Measurements from ENCODE around the gene MBP.
"Not testable (repeated sequence)": the region's sequence is repeated elsewhere in the genome, so short reads cannot be mapped to it uniquely, and the experiment has no call there.

The MBP gene

DNA sequence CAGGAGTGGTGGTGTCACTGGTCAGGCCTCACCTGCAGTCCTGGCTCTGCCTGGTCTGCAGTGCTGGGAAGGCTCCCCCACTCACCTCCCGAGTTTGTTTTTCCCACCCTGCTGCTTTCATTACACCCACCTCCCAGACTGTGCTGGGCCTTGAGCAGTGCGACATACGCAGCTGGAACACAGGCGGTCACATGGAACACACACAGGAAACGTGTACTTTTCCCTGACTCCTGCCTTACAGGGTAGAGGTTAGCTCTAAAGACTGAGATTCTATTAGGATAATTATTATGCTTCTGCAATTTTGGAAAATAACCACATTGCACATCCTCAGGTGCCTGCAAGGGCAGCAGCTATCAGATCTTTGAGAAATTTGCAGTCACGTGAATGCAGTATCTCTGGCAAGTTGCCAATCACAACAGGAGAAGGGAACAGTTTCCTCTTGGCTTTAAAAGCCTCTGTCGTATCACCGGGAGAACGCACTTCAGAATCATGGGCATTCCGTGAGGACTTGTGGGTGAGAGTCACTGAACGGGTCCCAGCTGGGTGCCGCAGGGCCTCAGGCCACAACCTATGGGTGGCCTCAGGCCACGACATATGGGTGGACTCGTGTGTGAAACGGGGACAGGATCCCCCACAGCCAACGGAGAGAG, 173.8 kb downstream of the MBP start:
- DNase-seq (ENCODE audit: extremely low read depth in 1 of 2, low read depth in 1 of 2) = no peak

DNA sequence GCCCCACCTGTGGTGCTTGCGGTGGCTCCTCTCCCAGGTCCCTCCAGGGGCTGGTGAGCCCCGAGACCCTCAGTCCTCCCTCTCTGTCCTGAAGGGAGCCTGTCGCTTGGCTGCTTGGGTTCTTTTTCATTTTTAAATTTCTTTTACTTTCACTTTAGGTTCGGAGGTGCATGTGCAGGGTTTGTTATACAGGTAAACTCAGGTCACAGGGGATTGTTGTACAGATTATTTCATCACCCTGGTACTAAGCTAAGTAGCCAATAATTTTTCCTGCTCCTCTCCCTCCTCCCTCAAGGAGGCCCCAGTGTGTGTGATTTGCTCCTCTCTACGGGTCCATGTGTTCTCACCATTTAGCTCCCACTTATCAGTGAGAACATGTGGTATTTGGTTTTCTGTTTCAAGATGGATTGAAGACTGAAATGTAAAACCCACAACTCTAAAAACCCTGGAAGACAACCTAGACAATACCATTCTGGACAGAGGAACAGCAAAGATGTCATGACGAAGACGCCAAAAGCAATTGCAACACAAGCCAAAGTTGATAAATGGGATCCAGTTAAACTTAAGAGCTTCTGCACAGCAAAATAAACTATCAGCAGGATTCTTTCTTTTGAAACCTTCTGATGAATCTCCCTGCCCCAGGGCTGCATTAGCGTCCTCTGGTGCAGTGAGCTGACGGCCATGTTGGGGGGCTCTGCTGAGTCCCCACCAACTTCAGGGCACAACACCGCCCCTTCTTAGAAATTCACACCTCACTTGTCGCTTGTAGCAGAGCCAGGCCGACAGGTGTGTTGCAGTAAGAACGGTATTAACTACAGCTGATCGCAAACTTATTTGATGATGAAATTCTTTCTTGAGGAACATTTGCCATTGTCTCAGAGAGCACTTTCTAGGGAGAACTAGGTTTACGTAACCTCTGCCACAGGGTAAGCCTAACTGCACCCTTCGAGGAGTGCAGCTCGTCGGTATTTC, 174.9 kb downstream of the MBP start:
- DNase-seq (ENCODE audit: extremely low read depth in 1 of 2, low read depth in 1 of 2) = no peak

DNA sequence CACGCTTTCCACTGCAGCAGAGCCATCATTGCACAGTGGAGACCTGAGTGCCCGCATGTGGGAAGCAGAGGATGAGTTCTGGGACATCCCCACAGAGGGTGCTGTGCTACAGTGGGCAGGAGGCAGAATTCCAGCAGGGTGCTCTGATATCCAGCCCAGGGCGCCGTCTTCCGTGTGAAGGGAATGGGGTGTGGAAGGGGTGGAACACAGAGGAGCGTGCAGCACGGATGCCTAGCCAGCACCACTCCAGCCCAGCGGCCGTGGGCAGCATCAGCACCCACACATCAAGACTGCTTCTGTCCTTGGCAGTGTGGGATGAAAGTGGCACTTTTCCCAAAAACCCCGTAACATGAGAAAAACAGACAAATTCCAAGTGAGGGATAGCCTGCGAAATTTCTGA, 175.9 kb downstream of the MBP start:
- DNase-seq (ENCODE audit: extremely low read depth in 1 of 2, low read depth in 1 of 2) = no peak

DNA sequence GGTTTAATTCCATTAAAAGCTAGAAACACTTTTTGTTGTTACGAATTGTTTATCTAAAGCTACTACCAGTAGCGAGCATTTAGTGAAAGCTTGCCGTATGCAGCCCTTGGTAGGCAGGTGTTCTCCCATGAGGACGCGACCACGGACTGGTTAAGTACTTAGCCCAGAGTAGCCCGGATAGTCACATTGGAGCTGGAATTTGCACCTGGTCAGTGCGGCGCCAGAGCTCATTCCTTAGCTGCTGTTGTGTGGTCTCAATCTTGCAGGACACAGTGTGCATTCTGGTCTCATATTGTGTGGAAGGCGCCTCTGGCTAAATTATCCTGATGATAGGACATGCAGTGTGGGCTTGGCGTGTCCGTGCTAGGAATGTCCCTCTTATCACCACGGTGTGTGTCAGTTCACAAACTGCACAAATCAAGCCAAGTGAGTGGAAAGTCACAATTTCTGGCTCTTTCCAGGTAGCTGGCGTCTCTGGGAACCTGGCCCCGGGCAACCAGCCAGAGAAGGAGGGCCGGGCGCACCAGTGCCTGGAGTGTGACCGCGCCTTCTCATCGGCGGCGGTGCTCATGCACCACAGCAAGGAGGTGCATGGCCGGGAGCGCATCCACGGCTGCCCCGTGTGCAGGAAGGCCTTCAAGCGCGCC, 176.9 kb downstream of the MBP start:
- DNase-seq (ENCODE audit: extremely low read depth in 1 of 2, low read depth in 1 of 2) = no peak

DNA sequence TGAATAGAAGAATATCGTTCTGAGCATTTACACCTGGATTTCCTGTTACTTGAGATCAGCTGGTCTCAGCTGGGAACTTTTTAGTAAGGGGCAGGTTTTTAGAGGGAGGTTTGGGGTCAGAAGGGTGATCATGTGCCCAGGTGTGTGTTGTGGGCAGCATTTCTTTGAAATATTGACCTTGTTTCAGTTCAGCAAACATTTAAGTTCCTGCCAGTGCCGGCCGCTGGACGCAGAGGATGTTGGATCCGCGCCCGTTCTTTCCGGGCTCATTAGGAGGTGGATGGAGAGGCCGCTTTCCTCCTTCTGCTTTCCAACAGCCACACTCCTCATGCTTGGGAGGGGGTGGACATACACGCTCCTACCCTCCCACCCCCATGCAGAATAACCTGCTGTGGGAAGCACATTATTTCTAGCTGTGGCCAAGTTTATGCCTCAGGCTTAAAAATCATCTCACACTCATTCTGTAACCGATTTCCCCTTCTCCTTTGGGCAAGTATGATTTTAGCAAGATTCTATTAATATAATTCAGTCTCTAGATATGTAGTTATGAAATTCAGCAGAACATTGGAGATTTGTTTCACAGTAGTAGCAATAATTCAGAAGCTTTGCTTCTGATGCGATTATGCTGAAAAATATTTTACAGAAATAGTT, 178.9 kb downstream of the MBP start:
- no peak for DNase-seq (ENCODE audit: extremely low read depth in 1 of 2, low read depth in 1 of 2)

DNA sequence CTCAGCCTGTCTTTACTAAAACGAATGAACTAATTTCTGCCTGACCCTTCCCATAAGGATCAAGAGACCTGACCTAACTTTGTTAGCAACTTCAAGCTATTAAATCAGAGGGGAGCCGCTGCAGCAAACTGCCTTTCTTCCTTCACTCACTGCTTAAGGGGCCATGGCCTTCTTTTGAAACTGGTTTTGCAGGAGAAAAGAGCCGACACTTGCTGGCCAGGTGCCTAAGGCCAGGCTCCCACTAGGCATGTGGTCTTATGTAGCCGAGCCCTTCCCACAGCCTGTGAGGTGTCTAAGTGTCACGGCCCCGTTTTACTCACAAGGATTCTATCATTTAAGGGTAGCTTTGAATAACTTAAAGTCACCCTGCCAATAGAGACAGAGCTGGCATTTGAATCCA, 179.4 kb downstream of the MBP start:
- DNase-seq (ENCODE audit: extremely low read depth in 1 of 2, low read depth in 1 of 2) = no peak

DNA sequence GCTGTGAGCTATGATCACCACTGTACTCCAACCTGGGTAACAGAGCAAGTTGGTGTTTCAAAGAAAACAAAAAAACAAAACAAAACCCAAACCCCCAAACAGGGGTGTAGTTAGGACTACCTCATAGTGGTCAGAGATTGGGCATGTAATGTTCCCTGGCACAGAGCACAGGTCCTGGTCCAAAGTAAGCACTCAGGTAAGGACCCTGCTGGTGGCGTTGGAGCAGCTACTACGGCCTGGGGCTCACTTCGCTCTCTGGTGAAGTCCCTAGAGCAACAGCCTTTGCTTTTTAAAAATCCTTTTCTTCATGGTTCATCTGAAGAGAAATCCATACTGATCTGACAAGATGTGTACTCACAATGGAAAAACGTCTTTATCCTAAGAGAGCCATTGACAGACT, 179.8 kb downstream of the MBP start:
- no peak for DNase-seq (ENCODE audit: extremely low read depth in 1 of 2, low read depth in 1 of 2)

DNA sequence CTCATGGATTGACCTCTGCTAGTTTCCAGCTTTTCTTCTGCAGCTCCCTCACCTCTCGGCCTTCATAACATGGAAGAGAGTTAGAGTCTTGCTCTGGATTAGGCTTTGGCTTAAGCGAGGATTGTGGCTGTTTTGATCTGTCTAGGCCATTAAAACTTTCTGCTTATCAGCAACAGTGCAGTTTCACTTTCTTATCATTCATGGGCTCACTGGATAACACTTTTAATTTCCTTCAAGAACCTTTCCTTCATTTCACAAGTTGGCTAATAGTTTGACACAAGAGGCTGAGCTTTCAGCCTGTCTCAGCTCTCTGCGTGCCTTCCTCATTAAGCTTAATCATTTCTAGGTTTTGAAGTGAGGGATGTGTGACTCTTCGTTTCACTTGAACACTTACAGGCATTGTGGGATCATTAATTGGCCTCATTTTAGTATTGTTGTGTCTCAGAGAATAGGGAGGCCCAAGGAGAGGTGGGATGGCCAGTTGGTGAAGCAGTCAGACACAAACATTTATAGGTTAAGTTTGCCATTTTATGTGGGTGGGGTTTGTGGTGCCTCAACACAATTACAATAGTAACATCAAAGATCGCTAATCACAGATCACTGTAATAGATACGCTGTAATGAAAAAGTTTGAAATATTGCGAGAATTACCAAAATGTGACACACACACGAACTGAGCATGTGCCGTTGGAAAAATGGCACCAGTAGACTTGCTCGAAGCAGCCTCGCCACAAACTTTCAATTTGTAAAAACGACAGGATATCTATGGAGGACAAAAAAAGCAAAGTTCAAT, 180.9 kb downstream of the MBP start:
- no peak for DNase-seq (ENCODE audit: extremely low read depth in 1 of 2, low read depth in 1 of 2)

DNA sequence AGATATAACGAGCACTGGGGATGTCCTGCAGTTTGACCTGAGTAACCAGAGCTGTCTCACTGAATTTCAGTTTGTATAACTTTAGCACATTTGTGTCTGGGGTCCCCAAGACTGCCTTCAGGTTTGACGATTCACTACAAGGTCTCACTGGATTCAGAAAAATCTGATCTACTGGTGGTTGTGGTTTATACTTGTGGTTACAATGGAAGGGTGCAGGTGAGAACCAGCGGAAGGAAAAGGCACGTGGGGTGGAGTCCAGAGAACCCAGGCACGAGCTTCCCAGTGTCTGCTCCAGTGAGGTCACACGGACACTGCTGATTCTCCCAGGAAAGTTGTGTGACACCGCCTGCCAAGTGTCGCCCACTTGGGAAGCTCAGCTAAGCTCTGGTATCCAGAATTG, 184.2 kb downstream of the MBP start:
- DNase-seq (ENCODE audit: extremely low read depth in 1 of 2, low read depth in 1 of 2) = no peak

DNA sequence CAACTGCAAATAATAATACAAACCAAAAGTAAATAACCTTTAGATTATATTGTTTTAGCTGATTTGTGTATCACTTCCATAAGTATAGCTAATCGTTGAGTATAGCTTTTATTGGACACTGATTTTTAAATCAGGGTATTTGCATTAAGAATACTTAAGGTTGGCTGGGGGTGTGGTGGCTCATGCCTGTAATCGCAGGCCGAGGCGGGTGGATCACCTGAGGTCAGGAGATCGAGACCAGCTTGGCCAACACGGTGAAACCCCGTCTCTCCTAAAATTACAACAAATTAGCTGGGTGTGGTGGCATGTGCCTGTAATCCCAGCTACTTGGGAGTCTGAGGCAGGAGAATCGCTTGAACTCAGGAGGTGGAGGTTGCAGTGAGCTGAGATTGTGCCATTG, 188.2 kb downstream of the MBP start:
- DNase-seq (ENCODE audit: extremely low read depth in 1 of 2, low read depth in 1 of 2) = not testable (repeated sequence)

DNA sequence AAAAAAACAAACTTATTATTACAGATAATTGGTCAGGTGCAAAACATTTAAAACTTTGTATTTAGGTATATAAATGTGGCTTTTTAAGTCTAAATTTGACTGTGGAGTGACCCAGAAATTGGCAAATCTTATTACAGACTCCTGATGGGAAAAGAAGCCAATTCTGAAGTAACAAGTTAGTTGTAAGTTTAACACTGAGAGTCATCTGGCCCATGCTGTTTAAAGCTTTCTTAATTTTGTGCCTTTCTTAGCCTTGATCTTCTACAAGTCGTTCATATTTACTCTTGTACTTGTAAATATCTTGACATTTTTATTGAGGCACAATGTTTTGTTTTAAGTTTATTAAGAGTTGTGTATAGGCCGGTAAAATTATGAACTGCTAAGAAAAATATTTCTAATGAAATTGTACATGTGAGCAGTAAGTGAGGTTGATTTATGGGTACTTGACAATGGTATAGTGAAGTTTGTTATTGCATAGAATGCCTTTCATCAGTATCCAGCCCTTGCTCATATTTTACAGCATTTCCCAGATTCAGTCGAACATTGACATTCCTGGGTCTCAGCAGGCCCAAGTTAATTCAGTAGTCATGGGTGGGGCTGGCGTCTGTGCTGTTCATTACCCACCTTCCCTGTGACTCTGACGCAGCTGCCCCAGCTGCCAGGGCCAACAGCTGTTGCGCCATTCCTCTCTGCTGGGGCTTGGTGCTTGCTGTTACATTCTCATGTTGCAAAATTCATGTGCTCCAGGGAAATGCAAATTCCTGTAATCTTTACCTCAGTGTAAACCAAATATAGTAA, 188.8 kb downstream of the MBP start:
- DNase-seq (ENCODE audit: extremely low read depth in 1 of 2, low read depth in 1 of 2) = no peak

DNA sequence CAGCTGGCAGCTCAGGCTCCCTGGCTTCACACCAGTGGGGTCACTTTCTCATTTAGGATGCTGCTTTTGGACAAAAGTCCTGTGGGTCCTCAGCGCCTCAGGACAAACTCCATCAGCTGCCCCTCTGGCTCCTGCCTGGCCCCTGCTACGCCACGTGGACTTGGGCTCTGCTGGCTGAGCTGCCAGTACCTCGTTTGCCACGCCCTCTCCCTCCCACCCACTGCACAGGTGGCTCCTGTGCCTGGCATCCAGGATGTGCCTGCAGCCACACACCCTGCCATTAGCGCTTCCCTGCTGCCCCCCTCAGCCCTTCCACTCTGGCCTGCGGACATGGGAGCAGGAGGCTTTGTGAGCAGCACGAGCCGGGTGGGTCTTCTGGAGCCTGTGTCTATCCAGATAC, 191.3 kb downstream of the MBP start:
- DNase-seq (ENCODE audit: extremely low read depth in 1 of 2, low read depth in 1 of 2) = no peak

DNA sequence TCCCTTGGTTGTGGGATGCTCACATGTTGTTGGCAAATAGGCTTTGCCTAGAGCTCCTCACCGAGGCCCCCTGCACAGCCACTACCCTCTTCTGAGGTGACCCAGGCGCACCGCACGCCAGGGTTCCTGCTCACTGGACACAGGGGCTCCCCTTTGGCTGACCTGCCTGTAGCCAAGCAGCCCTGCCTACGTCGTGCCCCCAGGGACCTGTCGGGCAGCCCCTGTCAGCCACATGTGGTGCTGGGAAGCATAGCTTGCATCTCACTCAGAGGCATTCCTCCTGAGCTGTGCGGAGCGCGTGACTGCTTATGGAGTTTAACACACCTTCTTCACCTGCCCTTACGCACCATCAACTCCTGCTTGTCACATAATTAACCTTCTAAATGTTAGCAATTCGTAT, 194.0 kb downstream of the MBP start:
- DNase-seq (ENCODE audit: extremely low read depth in 1 of 2, low read depth in 1 of 2) = no peak

DNA sequence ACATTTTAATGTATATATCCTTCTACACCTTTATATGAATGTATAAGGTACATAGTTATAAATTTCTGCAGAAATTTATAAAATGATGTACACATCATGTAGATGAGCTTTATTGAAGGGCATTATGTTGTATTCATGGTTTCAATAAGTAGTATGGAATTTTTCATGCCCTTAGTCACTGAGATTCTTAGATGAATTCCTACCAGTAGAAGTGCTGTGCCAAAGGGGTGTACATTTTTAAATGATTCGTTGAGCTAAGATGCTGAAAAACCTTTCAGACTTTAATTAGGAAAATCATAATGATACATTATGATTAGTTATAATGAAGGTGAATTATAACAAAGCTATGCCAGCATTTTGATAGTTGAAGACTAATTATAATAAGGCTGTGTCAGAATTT, 195.0 kb downstream of the MBP start:
- no peak for DNase-seq (ENCODE audit: extremely low read depth in 1 of 2, low read depth in 1 of 2)

DNA sequence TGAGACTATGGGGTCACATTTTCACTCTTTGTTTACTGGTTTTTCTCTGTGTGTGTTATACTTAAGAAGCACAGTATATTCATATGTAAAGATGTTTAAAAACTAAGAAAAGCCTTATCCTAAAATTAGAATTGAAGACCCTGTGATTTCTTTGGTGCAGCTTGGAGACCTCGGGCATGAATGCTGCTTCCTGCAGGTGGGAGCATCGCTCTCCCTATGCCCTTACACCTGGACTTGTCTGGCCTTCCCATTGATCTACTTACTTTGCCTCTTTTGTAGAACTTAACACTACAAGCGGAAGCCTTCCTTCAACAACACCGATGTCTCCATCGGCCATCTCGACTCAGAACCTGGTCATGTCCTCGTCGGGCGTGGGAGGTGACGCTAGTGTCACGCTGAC, 195.7 kb downstream of the MBP start:
- no peak for DNase-seq (ENCODE audit: extremely low read depth in 1 of 2, low read depth in 1 of 2)

DNA sequence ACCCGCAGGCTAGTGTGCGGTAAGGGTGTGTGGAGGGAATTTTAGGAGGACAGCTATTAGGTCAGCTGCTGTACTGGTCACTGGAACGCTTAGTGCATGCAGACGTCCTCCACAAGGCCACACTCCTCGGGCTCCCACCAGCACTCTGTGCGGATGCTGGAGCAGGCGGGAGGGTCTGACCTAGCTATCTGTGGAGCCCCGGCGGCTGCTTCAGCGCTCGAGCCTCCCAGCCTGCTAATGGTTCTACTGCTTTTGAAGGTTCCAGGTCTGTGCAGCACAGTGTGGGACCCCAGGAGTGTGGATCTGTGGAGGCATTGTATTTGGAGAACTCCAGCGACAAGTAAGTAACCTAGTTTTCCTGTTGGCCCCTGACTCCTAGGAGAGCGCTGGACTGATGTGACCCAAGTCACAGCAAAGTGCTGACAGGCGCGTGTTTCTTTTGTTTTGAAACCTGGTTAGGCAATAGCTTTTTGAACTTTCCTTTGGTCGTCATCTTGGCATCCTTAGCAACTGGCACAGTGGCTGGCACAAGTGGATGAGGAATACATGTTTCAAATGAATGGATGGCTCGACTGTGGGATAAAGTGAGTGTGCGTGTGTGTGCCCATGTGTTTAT, 196.8 kb downstream of the MBP start:
- DNase-seq (ENCODE audit: extremely low read depth in 1 of 2, low read depth in 1 of 2) = no peak

DNA sequence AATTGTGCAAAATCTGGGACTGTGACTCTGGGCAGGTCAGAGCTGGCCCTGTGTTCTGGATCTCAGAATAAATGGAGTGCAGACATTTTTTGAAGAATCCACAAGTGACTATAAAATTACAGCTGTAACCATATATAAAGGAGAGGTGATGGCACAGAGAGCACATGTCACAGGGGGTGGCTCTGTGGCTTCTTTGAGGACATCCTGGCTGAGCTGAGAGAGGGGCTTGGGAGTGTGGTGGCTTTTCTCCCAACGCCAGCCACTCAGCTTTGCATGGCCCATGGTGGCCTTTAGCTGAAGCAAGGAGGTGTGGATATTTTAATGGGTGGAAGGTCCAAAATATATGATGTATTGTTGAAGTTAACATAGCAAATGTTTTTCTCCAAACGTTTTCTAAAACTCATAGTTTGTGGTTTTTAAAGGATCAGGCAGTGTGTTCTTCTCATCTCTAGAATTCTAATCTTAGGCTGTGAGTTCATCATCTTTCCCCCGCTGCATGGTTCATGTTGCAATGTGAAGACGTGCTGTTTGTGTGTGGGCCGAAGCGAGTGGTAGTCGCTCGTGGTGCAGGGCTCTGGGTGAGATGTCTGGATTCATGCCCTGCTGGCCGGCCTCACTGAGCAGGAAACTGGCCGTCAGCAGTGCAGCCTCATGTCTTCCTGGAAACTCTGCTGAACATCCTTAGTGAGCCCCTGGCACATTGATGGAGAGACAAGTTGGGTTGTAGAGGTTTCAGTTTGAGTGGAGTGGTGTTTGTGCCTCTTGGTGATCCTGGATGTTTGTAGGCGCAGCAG, 200.4 kb downstream of the MBP start:
- no peak for DNase-seq (ENCODE audit: extremely low read depth in 1 of 2, low read depth in 1 of 2)

DNA sequence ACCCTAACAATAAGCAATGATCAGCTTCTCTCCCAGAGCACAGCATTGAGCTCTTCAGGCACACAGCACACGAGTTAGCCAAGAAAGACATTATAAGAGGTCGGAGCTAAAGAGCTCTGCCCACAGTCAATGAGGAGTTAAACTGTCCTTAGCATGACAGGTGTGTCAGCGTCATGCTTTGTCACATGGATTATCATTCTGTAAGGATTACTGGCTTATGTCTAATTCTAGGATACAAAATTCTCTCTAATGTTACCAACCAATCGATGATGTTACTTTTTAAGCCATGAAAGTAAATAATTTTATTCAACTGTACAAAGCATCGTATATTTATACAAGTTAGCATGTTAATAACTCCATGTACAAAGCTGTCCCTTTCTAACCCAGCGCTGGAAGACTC, 201.4 kb downstream of the MBP start:
- no peak for DNase-seq (ENCODE audit: extremely low read depth in 1 of 2, low read depth in 1 of 2)

Data from stimulated activated CD8-positive, alpha-beta memory T cell treated with anti-CD3 and anti-CD28 coated beads, Interleukin-7, amount 100 ng/mL, for 48 hours (primary cell).